Testis (tissue), 3 donors: ENCODE results near the gene AKR1C2. TPM values are rescaled to one million over a fixed set of nuclear protein-coding genes. Genes with fewer than 3 reads are reported as not detected.
"Not testable (repeated sequence)": the region's sequence is repeated elsewhere in the genome, so short reads cannot be mapped to it uniquely, and the experiment has no call there.

ENCODE experiments used
- DNase-seq: peaks from one replicate; pipeline ENCODE4 v3.0.0-alpha.2; 2019
- H3K27ac ChIP-seq, 2 donors: fragments of 200-600 bp; sonication (generic); one replicate each; pipeline ENCODE4 v1.5.1; 2019
- H3K27me3 ChIP-seq: fragments of 200-600 bp; sonication (generic); one replicate; pipeline ENCODE4 v1.5.1; 2019
- H3K36me3 ChIP-seq: fragments of 200-600 bp; sonication (generic); one replicate; pipeline ENCODE4 v1.5.1; 2017; ENCODE audit warnings: low read depth; ENCODE audit errors: missing control alignments
- H3K4me1 ChIP-seq: fragments of 200-600 bp; sonication (generic); one replicate; pipeline ENCODE4 v1.5.1; 2019
- H3K4me3 ChIP-seq, 2 donors: fragments of 200-600 bp; sonication (generic); one replicate each; pipeline ENCODE4 v1.5.1; 2017 to 2019
- H3K9me3 ChIP-seq: fragments of 200-600 bp; sonication (generic); one replicate; pipeline ENCODE4 v1.5.1; 2017
- CTCF ChIP-seq, 3 experiments: fragments of 450-650 bp in 2 of 3; fragments of 200-600 bp in 1 of 3; sonication (generic) in 1 of 3; IDR thresholded peaks; one replicate each; pipeline ENCODE4 v1.5.1; 2016 to 2019; ENCODE audit warnings: antibody characterized with exemption in 3 of 3, mild to moderate bottlenecking in 2 of 3, moderate library complexity in 1 of 3
- POLR2A ChIP-seq: fragments of 450-650 bp; IDR thresholded peaks from one replicate; pipeline ENCODE4 v1.6.1; 2017; ENCODE audit warnings: antibody characterized with exemption, mild to moderate bottlenecking, moderate library complexity
- WGBS, 2 donors: methylation state at CpG; one replicate each; pipeline ENCODE4 v1.1.5; 2018; 5-methylcytosine and 5-hydroxymethylcytosine counted together
- intact Hi-C: fragments of 100-400 bp; cut with DNase I; formaldehyde crosslinking; loops from one replicate; pipeline ENCODE4 v1.15.1; 2023; ENCODE audit warnings: low total_unique reads
- polyA plus RNA-seq: library from polyadenylated mRNA; stranded (reverse); fragments of 350-450 nt; fragmentation: Illumina TruSeq; extraction: RNeasy Lipid Tissue Mini Kit (QIAGEN cat#74804); gene quantifications from one replicate; pipeline ENCODE4 v1.2.3, GENCODE V29; 2014; ENCODE audit warnings: low read depth, low replicate concordance; ENCODE audit not compliant: insufficient read depth
- total RNA-seq, 2 donors: library from RNA; depleted of rRNA; stranded (reverse); fragments of >200 nt; gene quantifications; one replicate each; pipeline ENCODE4 v1.2.3, GENCODE V29; 2016

The AKR1C2 gene
- total and polyA plus RNA-seq, 3 donors from 2014 or later = 5.8 to 35.5 (median 8.7) TPM

GRCh38 chr10:5002013-5002727 is 1.5 kb downstream of the AKR1C2 start:
- Histone ChIP-seq H3K4me3 (no peak overlapping the region), H3K27ac (no peak overlapping the region), H3K36me3 (no peaks in the 10 kb centered on the region), H3K9me3 (no peaks in the 10 kb centered on the region), H3K27me3 (no peaks in the 10 kb centered on the region), H3K4me1 (no peaks in the 10 kb centered on the region)
- no peak for DNase-seq
- 75 to 92% methylated on average over 2 of the region's 2 CpGs for WGBS, 2 donors
- no peak for TF ChIP-seq CTCF (IDR thresholded peaks at IDR 0.05)
- intact Hi-C loops = no loop called here

- no peaks in the 10 kb centered on the region for H3K27me3 ChIP-seq
- no peak overlapping the region for H3K27ac ChIP-seq
- H3K4me1 ChIP-seq = no peaks in the 10 kb centered on the region
- TF ChIP-seq POLR2A = no peak
- intact Hi-C loops = no loop called here
- H3K9me3 ChIP-seq = no peaks in the 10 kb centered on the region
- no peak overlapping the region for H3K4me3 ChIP-seq
- 74 to 84% methylated on average over 5 of the region's 5 CpGs for WGBS, 2 donors
- no peak for DNase-seq
- H3K36me3 ChIP-seq = no peaks in the 10 kb centered on the region
Observed at GRCh38 chr10:4998671-4999070, 5.0 kb downstream of the AKR1C2 start.

- H3K4me1 ChIP-seq, H3K36me3 ChIP-seq, DNase-seq, H3K27me3 ChIP-seq, H3K4me3 ChIP-seq, H3K9me3 ChIP-seq, H3K27ac ChIP-seq, intact Hi-C loops: not testable (repeated sequence)
Observed at GRCh38 chr10:4994260-4994659, 9.4 kb downstream of the AKR1C2 start.

- H3K36me3 ChIP-seq, H3K27me3 ChIP-seq, DNase-seq, H3K4me1 ChIP-seq, intact Hi-C loops, H3K9me3 ChIP-seq, H3K27ac ChIP-seq, H3K4me3 ChIP-seq: not testable (repeated sequence)
- WGBS, 2 donors = 83 to 93% methylated on average over 10 of the region's 10 CpGs
Observed at GRCh38 chr10:4992564-4992963, 11.1 kb downstream of the AKR1C2 start.

GRCh38 chr10:4991463-4991862 is 12.2 kb downstream of the AKR1C2 start:
- DNase-seq, intact Hi-C loops, H3K9me3 ChIP-seq, H3K4me3 ChIP-seq, H3K4me1 ChIP-seq, H3K27me3 ChIP-seq, H3K27ac ChIP-seq, H3K36me3 ChIP-seq: not testable (repeated sequence)
- WGBS, 2 donors = 93% methylated on average over 2 of the region's 6 CpGs

- Histone ChIP-seq H3K4me1 (peaks cover under 1% of the 10 kb centered on the region), H3K27me3 (no peaks in the 10 kb centered on the region), H3K9me3 (no peaks in the 10 kb centered on the region), H3K4me3 (no peak overlapping the region), H3K27ac (no peak overlapping the region), H3K36me3 (no peaks in the 10 kb centered on the region)
- no peak for DNase-seq
- TF ChIP-seq POLR2A = no peak
- TF ChIP-seq CTCF (IDR thresholded peaks at IDR 0.05) = no peak
- intact Hi-C loops = no loop called here
- 94 to 97% methylated on average over 2 of the region's 2 CpGs for WGBS, 2 donors
Observed at GRCh38 chr10:4990217-4990616, 13.4 kb downstream of the AKR1C2 start.

- H3K9me3 ChIP-seq, H3K27ac ChIP-seq, DNase-seq, H3K36me3 ChIP-seq, H3K4me3 ChIP-seq, H3K4me1 ChIP-seq, H3K27me3 ChIP-seq: not testable (repeated sequence)
- intact Hi-C loops = loop anchor here (10.0 kb wide), 1 partner anchor 143 kb away; no protein-coding TSS in a partner anchor
- 94 to 98% methylated on average over 6 of the region's 6 CpGs for WGBS, 2 donors
Observed at GRCh38 chr10:4988000-4988641, 15.5 kb downstream of the AKR1C2 start.
